Measurements from ENCODE around the gene LUC7L. TPM values are rescaled to one million over a fixed set of nuclear protein-coding genes. Genes with fewer than 3 reads are reported as not detected.
"Not testable (repeated sequence)": the region's sequence is repeated elsewhere in the genome, so short reads cannot be mapped to it uniquely, and the experiment has no call there.

Gene LUC7L
- total RNA-seq, 1 experiment from 2014 or later = 47.1 TPM

DNA sequence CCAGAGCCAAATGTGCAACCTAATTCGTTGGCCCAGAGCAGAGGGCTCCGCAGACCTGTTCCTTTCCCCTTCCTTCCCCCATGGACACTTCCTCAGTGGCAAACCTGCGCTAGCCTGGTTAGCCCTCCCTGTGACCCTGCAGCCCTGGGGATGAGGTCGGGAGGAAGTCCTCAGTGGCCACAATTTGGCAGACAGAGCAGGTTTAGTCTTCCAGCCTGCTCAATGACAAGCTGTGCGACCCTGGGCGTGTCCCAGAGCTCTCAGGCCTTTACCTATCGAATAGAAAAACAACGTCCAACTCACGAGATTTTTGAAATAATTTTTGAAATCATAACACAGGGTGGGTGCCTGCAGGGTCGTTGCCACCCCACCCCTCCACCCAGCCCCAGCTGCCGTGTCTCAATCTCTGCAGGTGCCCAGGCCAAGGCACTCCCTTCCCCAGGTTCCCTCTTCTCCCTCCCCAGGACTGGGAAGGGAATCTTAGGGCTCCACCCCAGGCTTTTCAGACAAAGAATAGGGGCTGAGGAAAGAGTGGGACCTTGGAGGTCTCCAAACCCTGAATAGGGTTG is 62.0 kb downstream of the LUC7L start:
- H3K4me3 ChIP-seq = no peak overlapping the region

DNA sequence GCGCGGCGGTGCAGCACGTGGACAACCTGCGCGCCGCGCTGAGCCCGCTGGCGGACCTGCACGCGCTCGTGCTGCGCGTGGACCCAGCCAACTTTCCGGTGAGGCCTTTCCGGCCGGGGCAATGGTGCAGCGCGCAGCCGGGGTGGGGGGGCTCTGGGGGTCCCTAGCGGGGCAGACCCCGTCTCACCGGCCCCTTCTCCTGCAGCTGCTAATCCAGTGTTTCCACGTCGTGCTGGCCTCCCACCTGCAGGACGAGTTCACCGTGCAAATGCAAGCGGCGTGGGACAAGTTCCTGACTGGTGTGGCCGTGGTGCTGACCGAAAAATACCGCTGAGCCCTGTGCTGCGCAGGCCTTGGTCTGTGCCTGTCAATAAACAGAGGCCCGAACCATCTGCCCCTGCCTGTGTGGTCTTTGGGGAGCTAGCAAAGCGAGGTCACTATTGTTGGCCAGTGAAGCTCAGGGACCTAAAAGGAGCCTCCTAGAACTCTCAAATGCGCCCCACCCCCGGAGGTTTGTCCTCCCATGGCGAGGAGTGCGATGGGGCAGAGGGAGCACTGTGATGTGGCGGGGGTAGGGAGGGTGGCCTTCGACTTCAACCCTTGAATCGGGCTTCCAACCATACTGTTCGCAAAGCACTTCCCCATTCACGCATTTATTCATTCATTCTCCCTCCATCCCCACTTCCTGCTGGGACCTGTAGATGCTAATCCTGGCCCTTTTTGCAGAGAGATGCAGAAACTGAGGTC is 62.7 kb downstream of the LUC7L start:
- DNase-seq (ENCODE audit: low read depth in 1 of 2, low spot score in 2 of 2) = no peak
- Histone ChIP-seq H3K4me1 (replicated peaks) (no peaks in the 10 kb centered on the region; the same call in 1 of the 2 replicates), H3K36me3 (no peaks in the 10 kb centered on the region), H3K27me3 (replicated peaks) (peaks cover 59% of the 10 kb centered on the region), H3K27ac (no peak overlapping the region), H3K4me3 (no peak overlapping the region), H3K9me3 (replicated peaks) (0 out of 2 replicates have a peak, but pooled peaks cover 3% of the 10 kb centered on the region)

More for the DNA sequence above, 62.0 kb downstream of the LUC7L start:
- Histone ChIP-seq H3K27me3 (replicated peaks) (peaks cover 60% of the 10 kb centered on the region), H3K9me3 (replicated peaks) (0 out of 2 replicates have a peak, but pooled peaks cover 3% of the 10 kb centered on the region), H3K36me3 (no peaks in the 10 kb centered on the region), H3K27ac (no peak overlapping the region), H3K4me1 (replicated peaks) (no peaks in the 10 kb centered on the region; the same call in 1 of the 2 replicates)
- DNase-seq (ENCODE audit: low read depth in 1 of 2, low spot score in 2 of 2) = no peak

DNA sequence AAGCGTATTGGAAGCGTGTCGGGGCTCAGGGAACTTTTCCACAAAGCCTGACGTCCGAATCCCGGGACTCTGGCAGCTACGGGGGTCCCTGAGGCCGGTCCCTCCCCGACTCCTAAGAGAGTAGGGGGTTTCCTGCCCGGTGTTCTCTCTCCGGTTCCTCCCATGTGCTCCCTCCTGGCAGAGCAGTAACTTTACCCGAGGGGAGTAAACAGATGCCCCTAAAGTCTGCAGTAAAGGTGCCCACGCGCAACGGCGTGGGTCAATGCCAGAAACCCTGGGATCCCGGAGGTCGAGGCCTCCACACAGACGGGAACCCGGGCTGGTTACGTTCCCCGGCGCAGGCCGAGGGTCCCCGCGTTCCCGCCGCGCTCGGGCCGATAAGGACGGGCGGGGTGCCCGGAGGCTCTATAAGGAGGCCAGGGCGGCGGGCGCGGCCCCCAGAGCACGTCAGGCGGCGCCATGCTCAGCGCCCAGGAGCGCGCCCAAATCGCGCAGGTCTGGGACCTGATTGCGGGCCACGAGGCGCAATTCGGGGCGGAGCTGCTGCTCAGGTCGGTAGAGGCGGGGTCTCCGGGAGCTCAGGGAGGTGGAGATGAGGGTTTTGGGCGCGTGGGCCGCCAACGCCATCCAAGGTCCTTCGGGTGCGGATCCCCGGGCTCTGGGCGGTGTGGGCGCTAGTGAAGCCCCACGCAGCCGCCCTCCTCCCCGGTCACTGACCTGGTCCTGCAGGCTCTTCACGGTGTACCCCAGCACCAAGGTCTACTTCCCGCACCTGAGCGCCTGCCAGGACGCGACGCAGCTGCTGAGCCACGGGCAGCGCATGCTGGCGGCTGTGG is 63.5 kb downstream of the LUC7L start, which contains the start of gene HBM:
Gene HBM (plus strand): TSS at position 440 of the 836 bp plus-strand sequence. CDS start 20 bp downstream, at position 460.
- no peak within 1 kb of the TSS for H3K27ac ChIP-seq
- no peaks in the 10 kb centered on the region; the same call in 1 of the 2 replicates for H3K4me1 ChIP-seq (replicated peaks)
- peaks cover 59% of the 10 kb centered on the region for H3K27me3 ChIP-seq (replicated peaks)
- H3K36me3 ChIP-seq = no peaks in the 10 kb centered on the region
- H3K4me3 ChIP-seq = no peak within 1 kb of the TSS
- H3K9me3 ChIP-seq (replicated peaks) = 0 out of 2 replicates have a peak, but pooled peaks cover 3% of the 10 kb centered on the region
- no peak for DNase-seq (ENCODE audit: low read depth in 1 of 2, low spot score in 2 of 2)

DNA sequence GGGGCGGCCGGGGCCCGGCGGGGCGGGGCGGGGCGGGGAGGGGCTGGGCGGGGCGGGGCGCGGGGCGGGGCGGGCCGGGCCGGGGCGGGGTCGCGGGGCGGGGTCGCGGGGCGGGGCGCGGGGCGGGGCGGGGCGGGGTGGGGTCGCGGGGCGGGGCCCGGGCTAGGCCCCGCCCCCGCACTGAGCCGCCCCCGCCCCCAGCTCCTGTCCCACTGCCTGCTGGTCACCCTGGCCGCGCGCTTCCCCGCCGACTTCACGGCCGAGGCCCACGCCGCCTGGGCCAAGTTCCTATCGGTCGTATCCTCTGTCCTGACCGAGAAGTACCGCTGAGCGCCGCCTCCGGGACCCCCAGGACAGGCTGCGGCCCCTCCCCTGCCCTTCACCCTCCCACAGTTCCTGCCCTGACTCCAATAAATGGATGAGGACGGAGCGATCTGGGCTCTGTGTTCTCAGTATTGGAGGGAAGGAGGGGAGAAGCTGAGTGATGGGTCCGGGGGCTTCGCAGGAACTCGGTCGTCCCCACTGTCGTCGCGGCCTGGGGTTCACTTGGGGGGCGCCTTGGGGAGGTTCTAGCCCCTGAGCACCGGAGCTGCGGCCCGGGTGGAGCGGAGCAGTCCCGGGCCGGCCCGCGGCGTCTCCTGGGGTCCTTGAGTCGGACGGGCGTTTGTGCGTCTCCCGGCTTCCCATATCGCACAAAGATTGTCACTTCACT is 64.3 kb downstream of the LUC7L start:
- Histone ChIP-seq H3K27me3 (replicated peaks) (peaks cover 53% of the 10 kb centered on the region), H3K4me3 (no peak overlapping the region)
- DNase-seq (ENCODE audit: low read depth in 1 of 2, low spot score in 2 of 2) = no peak

DNA sequence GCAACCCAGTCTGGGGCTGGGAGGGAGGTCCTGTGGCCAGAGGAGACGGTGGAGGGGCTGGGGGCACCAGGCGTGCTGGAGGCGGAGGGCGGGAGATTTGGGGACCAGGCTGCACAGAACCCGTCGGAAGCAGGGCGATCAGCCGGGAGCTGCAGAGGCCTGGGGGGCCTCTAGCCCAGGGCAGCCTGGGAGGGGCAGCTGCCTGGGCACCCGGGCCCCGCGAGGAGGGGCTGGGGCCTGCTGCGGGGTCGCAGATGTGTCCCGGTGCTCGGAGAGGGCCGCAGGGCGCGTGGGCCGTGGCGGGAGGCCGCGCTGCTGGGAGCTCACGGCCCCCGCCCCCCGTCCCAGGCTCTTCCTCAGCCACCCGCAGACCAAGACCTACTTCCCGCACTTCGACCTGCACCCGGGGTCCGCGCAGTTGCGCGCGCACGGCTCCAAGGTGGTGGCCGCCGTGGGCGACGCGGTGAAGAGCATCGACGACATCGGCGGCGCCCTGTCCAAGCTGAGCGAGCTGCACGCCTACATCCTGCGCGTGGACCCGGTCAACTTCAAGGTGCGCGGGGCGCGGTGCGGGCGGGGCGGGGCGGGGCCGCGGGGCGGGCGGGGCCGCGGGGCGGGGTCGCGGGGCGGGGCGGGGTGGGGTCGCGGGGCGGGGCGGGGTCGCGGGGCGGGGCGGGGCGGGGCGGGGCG is 65.0 kb downstream of the LUC7L start:
- peaks cover 56% of the 10 kb centered on the region for H3K27me3 ChIP-seq (replicated peaks)
- not testable (repeated sequence) for H3K9me3 ChIP-seq (replicated peaks); H3K4me1 ChIP-seq (replicated peaks); H3K36me3 ChIP-seq; H3K4me3 ChIP-seq; DNase-seq (ENCODE audit: low read depth in 1 of 2, low spot score in 2 of 2); H3K27ac ChIP-seq

More for the DNA sequence above, 64.3 kb downstream of the LUC7L start:
- no peaks in the 10 kb centered on the region for H3K36me3 ChIP-seq
- no peak overlapping the region for H3K27ac ChIP-seq
- no peaks in the 10 kb centered on the region; the same call in 1 of the 2 replicates for H3K4me1 ChIP-seq (replicated peaks)
- H3K9me3 ChIP-seq (replicated peaks) = 0 out of 2 replicates have a peak, but pooled peaks cover 3% of the 10 kb centered on the region

DNA sequence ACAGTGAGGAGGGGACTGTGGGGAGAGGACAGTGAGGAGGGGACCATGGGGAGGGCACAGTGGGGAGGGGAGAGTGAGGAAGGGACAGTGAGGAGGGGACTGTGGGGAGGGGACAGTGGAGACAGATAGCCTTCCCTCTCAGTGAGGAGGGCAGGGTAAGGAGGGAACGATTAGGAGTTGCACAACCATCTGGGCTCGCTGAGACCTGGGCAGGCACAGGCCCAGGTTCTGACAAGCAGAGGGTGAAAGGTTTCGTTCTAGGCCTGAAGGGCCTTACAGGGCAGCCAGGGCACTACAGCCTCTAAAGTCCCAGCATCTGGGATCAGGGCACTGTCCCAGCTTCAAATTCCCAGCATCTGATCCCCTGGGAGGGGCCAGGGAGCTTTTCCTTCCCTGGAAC is 65.6 kb downstream of the LUC7L start:
- not testable (repeated sequence) for H3K36me3 ChIP-seq; H3K27ac ChIP-seq; H3K4me3 ChIP-seq; DNase-seq (ENCODE audit: low read depth in 1 of 2, low spot score in 2 of 2); H3K4me1 ChIP-seq (replicated peaks); H3K9me3 ChIP-seq (replicated peaks)
- peaks cover 54% of the 10 kb centered on the region for H3K27me3 ChIP-seq (replicated peaks)

DNA sequence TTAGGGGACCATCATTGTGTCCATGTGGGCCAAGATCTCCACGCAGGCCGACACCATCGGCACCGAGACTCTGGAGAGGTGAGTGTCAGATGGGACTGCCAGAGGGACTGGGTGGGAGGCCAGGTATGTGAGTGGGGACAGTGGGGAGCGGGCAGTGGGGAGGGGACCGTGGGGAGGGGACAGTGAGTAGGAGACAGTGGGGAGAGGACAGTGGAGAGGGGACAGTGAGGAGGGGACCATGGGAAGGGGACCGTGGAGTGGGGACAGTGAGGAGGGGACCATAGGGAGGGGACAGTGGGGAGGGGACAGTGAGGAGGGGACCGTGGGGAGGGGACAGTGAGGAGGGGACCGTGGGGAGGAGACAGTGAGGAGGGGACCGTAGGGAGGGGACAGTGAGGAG is 66.1 kb downstream of the LUC7L start:
- not testable (repeated sequence) for H3K36me3 ChIP-seq; H3K4me1 ChIP-seq (replicated peaks); DNase-seq (ENCODE audit: low read depth in 1 of 2, low spot score in 2 of 2); H3K4me3 ChIP-seq; H3K27ac ChIP-seq; H3K9me3 ChIP-seq (replicated peaks)
- H3K27me3 ChIP-seq (replicated peaks) = peaks cover 52% of the 10 kb centered on the region

DNA sequence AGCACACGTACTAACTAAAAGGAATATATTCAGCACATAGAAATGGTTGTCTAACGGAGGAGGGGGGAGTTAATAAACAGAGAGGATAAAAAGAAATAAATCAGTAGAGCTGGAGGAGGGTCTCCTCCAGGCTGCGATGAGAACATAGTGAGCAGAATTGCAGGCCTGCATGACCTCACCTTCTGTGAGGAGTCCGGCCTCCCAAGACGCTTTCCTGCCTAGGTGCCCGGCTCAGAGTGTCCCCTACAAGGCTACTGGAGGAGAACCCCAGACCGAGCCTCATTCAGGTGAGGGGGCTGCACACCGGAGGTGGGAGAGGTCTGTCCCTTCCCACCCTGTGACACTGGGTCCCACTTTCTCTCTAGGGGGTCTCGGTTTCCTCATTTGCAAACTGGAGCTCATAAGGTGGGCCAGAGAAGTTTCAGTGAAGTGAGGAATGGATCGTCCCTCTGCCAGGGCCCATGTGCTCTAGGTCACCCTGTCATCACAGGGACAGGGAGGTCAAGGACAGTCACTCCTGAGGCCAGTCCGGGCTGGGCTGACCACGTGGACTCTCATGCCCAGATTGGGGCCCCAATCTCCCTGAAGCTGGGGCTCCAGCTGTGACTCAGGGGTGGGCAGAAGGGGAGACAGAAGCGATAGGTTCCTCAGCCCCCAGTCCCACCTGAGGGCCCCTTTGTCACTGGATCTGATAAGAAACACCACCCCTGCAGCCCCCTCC is 66.8 kb downstream of the LUC7L start:
- Histone ChIP-seq H3K36me3 (no peaks in the 10 kb centered on the region), H3K27ac (no peak overlapping the region), H3K27me3 (replicated peaks) (peaks cover 52% of the 10 kb centered on the region), H3K4me1 (replicated peaks) (no peaks in the 10 kb centered on the region; the same call in 1 of the 2 replicates), H3K4me3 (no peak overlapping the region), H3K9me3 (replicated peaks) (peaks cover 3% of the 10 kb centered on the region; the same call in 1 of the 2 replicates)
- DNase-seq (ENCODE audit: low read depth in 1 of 2, low spot score in 2 of 2) = no peak

DNA sequence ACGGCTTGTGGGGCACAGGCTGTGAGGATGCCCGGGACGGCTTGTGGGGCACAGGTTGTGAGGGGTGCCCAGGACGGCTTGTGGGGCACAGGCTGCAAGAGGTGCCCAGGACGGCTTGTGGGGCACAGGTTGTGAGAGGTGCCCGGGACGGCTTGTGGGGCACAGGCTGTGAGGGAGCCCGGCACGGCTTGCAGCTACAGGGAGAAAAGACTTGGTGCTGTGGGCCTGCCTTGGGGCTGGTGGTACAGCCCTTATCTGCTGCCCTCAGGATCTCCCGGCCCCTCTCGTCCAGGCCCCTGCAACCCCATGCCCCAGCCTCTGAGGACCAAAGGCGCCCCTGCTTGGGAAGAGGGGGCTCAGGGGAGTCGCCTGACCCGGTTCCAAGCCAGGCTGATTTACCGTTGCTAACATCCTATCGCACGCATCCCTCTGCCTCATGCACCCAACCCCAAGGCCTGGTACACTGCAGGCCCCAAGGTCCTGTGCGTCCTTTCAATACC is 68.5 kb downstream of the LUC7L start:
- H3K27me3 ChIP-seq (replicated peaks) = peaks cover 46% of the 10 kb centered on the region
- no peak overlapping the region for H3K27ac ChIP-seq
- no peaks in the 10 kb centered on the region; the same call in 1 of the 2 replicates for H3K4me1 ChIP-seq (replicated peaks)
- peaks cover 3% of the 10 kb centered on the region for H3K9me3 ChIP-seq (replicated peaks)
- no peaks in the 10 kb centered on the region for H3K36me3 ChIP-seq
- no peak overlapping the region for H3K4me3 ChIP-seq
- DNase-seq (ENCODE audit: low read depth in 1 of 2, low spot score in 2 of 2) = no peak

DNA sequence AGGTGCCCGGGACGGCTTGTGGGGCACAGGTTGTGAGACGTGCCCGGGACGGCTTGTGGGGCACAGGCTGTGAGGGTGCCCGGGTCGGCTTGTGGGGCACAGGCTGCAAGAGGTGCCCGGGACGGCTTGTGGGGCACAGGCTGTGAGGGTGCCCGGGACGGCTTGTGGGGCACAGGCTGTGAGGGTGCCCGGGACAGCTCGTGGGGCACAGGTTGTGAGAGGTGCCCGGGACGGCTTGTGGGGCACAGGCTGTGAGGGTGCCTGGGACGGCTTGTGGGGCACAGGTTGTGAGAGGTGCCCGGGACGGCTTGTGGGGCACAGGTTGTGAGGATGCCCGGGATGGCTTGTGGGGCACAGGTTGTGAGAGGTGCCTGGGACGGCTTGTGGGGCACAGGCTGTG is 69.0 kb downstream of the LUC7L start:
- H3K27me3 ChIP-seq (replicated peaks) = peaks cover 45% of the 10 kb centered on the region
- not testable (repeated sequence) for H3K27ac ChIP-seq; H3K36me3 ChIP-seq; DNase-seq (ENCODE audit: low read depth in 1 of 2, low spot score in 2 of 2); H3K4me3 ChIP-seq; H3K9me3 ChIP-seq (replicated peaks); H3K4me1 ChIP-seq (replicated peaks)

DNA sequence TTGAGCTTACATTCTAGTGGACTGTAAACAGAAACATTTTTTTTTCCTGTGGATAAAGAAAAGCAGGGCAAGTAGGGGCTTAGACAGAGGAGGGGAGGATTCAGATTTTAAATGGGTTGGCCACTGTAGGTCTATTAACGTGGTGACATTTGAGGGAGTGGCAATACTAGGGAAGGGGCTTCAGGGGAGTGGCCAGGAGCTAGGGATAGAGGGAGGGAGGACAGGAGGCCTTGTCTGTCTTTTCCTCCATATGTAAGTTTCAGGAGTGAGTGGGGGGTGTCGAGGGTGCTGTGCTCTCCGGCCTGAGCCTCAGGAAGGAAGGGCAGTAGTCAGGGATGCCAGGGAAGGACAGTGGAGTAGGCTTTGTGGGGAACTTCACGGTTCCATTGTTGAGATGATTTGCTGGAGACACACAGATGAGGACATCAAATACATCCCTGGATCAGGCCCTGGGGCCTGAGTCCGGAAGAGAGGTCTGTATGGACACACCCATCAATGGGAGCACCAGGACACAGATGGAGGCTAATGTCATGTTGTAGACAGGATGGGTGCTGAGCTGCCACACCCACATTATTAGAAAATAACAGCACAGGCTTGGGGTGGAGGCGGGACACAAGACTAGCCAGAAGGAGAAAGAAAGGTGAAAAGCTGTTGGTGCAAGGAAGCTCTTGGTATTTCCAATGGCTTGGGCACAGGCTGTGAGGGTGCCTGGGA is 70.0 kb downstream of the LUC7L start:
- Histone ChIP-seq H3K27me3 (replicated peaks) (peaks cover 48% of the 10 kb centered on the region), H3K36me3 (no peaks in the 10 kb centered on the region), H3K9me3 (replicated peaks) (no peaks in the 10 kb centered on the region; the same call in none of the 2 replicates), H3K27ac (no peak overlapping the region), H3K4me3 (no peak overlapping the region), H3K4me1 (replicated peaks) (peaks cover 3% of the 10 kb centered on the region)
- no peak for DNase-seq (ENCODE audit: low read depth in 1 of 2, low spot score in 2 of 2)

DNA sequence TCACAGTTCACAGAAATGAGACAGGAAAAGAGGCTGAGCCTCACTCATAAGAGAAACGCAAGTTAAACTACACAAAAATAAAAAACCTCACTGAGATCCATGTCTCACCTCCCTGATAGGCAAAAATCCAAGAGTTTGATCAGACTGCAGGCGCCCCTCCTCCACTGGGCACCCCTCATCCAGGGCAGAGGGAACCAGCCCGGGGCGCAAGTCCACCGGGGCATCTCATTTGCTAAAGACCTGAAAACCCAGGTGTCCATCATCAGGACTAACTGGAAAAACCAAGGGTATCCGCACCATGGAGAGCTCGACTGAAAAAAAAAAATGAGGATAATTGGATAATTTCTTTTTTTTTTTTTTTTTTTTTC is 74.2 kb downstream of the LUC7L start:
- no peaks in the 10 kb centered on the region for H3K36me3 ChIP-seq
- H3K27me3 ChIP-seq (replicated peaks) = peaks cover 40% of the 10 kb centered on the region
- no peak overlapping the region for H3K27ac ChIP-seq
- H3K9me3 ChIP-seq (replicated peaks) = no peaks in the 10 kb centered on the region; the same call in none of the 2 replicates
- peaks cover 8% of the 10 kb centered on the region for H3K4me1 ChIP-seq (replicated peaks)
- no peak for DNase-seq (ENCODE audit: low read depth in 1 of 2, low spot score in 2 of 2)
- no peak overlapping the region for H3K4me3 ChIP-seq
